NCI-H1417 (cell line): ENCODE data around the gene PIGL.
"Not testable (repeated sequence)": the region's sequence is repeated elsewhere in the genome, so short reads cannot be mapped to it uniquely, and the experiment has no call there.

Source experiments
- DNase-seq, 3 experiments: peaks; one replicate each; lab custom pipeline; 2025; lab: John Stamatoyannopoulos, UW

Gene PIGL

GRCh38 chr17:16216341-16217001 is 539 bp upstream of the PIGL start:
- DNase-seq = not testable (repeated sequence)

GRCh38 chr17:16222406-16222805 is 5.4 kb downstream of the PIGL start:
- DNase-seq = no peak

GRCh38 chr17:16229912-16230561 is 13.0 kb downstream of the PIGL start:
- not testable (repeated sequence) for DNase-seq

- DNase-seq = no peak
These were observed 15.4 kb downstream of the PIGL start for GRCh38 chr17:16232391-16232790.

- DNase-seq = no peak
These were observed 22.9 kb downstream of the PIGL start for GRCh38 chr17:16239931-16240330.

GRCh38 chr17:16241906-16242399 is 24.9 kb downstream of the PIGL start:
- DNase-seq = no peak

- no peak for DNase-seq
These were observed 26.4 kb downstream of the PIGL start for GRCh38 chr17:16243385-16243784.

GRCh38 chr17:16243801-16244567 is 27.0 kb downstream of the PIGL start:
- no peak for DNase-seq

GRCh38 chr17:16247586-16247984 is 30.6 kb downstream of the PIGL start:
- no peak for DNase-seq

GRCh38 chr17:16250635-16251034 is 33.6 kb downstream of the PIGL start:
- no peak for DNase-seq

- DNase-seq = no peak
These were observed 34.0 kb downstream of the PIGL start for GRCh38 chr17:16251043-16251442.

- DNase-seq = no peak
These were observed 34.5 kb downstream of the PIGL start for GRCh38 chr17:16251556-16251955.

GRCh38 chr17:16254773-16255400 is 37.9 kb downstream of the PIGL start:
- no peak for DNase-seq

- no peak for DNase-seq
These were observed 38.5 kb downstream of the PIGL start for GRCh38 chr17:16255481-16255921.

GRCh38 chr17:16258901-16259300 is 41.9 kb downstream of the PIGL start:
- DNase-seq = no peak

GRCh38 chr17:16259926-16260325 is 42.9 kb downstream of the PIGL start:
- DNase-seq = no peak

- DNase-seq = no peak
These were observed 44.0 kb downstream of the PIGL start for GRCh38 chr17:16261049-16261448.

- no peak for DNase-seq
These were observed 45.2 kb downstream of the PIGL start for GRCh38 chr17:16262201-16262600.

GRCh38 chr17:16267174-16267573 is 50.2 kb downstream of the PIGL start:
- no peak for DNase-seq

GRCh38 chr17:16269658-16270057 is 52.6 kb downstream of the PIGL start:
- no peak for DNase-seq

- DNase-seq = no peak
These were observed 55.3 kb downstream of the PIGL start for GRCh38 chr17:16272111-16272840.

GRCh38 chr17:16273499-16273898 is 56.5 kb downstream of the PIGL start:
- DNase-seq = no peak
